ENCODE measurements around the gene PRELP. TPM values are rescaled to one million over a fixed set of nuclear protein-coding genes. Genes with fewer than 3 reads are reported as not detected.

The PRELP gene
- total RNA-seq, 1 experiment from 2014 or later, result not detected

- Histone ChIP-seq H3K27me3 (replicated peaks; ENCODE audit: control insufficient read depth, insufficient read depth, low read length) (no peaks in the 10 kb centered on the region), H3K4me3 (ENCODE audit: low read depth, low read length) (no peak overlapping the region), H3K4me1 (peaks cover 29% of the 10 kb centered on the region), H3K36me3 (ENCODE audit: control insufficient read depth, insufficient read depth, low read length) (no peaks in the 10 kb centered on the region), H3K9me3 (no peaks in the 10 kb centered on the region)
- POLR2A ChIA-PET, result interaction anchor here (0.6 to 1.0 kb wide), 2 partner anchors 10 to 1908 kb away, joined by 3 to 4 read pairs; no protein-coding TSS in a partner anchor
- TF ChIP-seq, protein P1, sequence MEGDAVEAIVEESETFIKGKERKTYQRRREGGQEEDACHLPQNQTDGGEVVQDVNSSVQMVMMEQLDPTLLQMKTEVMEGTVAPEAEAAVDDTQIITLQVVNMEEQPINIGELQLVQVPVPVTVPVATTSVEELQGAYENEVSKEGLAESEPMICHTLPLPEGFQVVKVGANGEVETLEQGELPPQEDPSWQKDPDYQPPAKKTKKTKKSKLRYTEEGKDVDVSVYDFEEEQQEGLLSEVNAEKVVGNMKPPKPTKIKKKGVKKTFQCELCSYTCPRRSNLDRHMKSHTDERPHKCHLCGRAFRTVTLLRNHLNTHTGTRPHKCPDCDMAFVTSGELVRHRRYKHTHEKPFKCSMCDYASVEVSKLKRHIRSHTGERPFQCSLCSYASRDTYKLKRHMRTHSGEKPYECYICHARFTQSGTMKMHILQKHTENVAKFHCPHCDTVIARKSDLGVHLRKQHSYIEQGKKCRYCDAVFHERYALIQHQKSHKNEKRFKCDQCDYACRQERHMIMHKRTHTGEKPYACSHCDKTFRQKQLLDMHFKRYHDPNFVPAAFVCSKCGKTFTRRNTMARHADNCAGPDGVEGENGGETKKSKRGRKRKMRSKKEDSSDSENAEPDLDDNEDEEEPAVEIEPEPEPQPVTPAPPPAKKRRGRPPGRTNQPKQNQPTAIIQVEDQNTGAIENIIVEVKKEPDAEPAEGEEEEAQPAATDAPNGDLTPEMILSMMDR (IDR thresholded peaks at IDR 0.05; ENCODE audit: insufficient read depth in 1 of 2, low read depth in 1 of 2, low read length in 1 of 2, severe bottlenecking in 1 of 2, unreplicated experiment in 1 of 2), result no peak
- no peak for DNase-seq
- Mint-ChIP-seq H3K27ac (ENCODE audit: unreplicated experiment) (peak overlapping the region; percentile 50), H3K9me3 (ENCODE audit: unreplicated experiment) (no peaks in the 10 kb centered on the region), H3K4me3 (ENCODE audit: unreplicated experiment) (no peak overlapping the region), H3K27me3 (ENCODE audit: insufficient read depth, unreplicated experiment) (no peaks in the 10 kb centered on the region), H3K36me3 (ENCODE audit: insufficient read depth, unreplicated experiment) (no peaks in the 10 kb centered on the region), H3K4me1 (ENCODE audit: low read depth, unreplicated experiment) (peaks cover 40% of the 10 kb centered on the region)
- CTCF ChIA-PET, result interaction anchor here (1.2 kb wide), 1 partner anchor 14 kb away, joined by 3 read pairs; no protein-coding TSS in a partner anchor
- BruUV-seq (replicated peaks), result no TSS peak
- intact Hi-C loops (cut with micrococcal nuclease; ENCODE audit: unreplicated experiment), result no loop called here
Observed at GRCh38 chr1:203518541-203518940, 42.9 kb downstream of the PRELP start.

DNA sequence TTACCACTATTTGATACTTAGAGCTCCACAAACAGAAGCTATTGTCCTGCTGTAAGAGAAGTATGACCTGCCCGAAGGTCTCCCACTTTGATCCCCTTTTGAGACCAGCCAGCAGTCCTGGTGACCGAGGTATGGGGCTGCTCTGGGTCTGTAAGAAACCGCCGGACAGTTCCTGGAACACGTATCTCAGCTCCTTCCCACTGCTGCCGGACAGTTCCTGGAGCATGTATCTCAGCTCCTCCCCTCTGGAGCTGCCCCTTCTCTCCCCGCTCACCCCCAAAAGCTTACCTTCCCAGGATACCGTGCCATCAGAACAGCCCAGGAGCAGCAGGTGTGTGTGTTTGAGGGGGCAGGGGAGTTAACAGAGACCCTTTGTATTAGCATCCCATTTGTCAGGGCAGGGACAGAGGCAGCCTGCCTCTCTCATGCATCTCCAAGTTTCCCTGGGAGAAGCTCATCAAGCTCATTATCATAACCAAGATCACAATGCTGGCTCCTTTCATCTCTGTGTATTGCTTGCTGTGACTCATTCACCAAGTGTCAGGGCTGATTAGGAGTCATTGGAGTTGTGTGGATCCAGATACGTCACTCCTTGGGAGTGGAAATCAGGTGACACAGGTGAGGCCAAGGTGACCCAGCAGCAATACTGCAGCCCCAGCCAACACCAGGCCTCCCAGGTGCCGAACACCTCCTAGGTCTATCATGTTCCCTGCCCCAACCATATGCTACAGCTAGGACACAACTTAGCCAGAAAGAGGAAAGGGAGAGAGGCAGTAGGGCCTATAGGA, 43.6 kb downstream of the PRELP start:
- ChIA-PET CTCF (interaction anchor here (1.2 kb wide), 1 partner anchor 15 kb away, joined by 3 read pairs; no protein-coding TSS in a partner anchor), POLR2A (interaction anchor here (1.0 kb wide), 1 partner anchor 10 kb away, joined by 4 read pairs; no protein-coding TSS in a partner anchor)
- intact Hi-C loops (cut with micrococcal nuclease; ENCODE audit: unreplicated experiment), result no loop called here
- no peak overlapping the region for H3K4me3 ChIP-seq (ENCODE audit: low read depth, low read length)
- no peaks in the 10 kb centered on the region for H3K9me3 ChIP-seq
- no peaks in the 10 kb centered on the region for H3K36me3 ChIP-seq (ENCODE audit: control insufficient read depth, insufficient read depth, low read length)
- Mint-ChIP-seq H3K9me3 (ENCODE audit: unreplicated experiment) (no peaks in the 10 kb centered on the region), H3K36me3 (ENCODE audit: insufficient read depth, unreplicated experiment) (no peaks in the 10 kb centered on the region), H3K4me3 (ENCODE audit: unreplicated experiment) (no peak overlapping the region), H3K27ac (ENCODE audit: unreplicated experiment) (peak overlapping the region; percentile 50), H3K27me3 (ENCODE audit: insufficient read depth, unreplicated experiment) (no peaks in the 10 kb centered on the region), H3K4me1 (ENCODE audit: low read depth, unreplicated experiment) (peaks cover 36% of the 10 kb centered on the region)
- no TSS peak for BruUV-seq (replicated peaks)
- peak; percentile 37 to 62 for DNase-seq
- TF ChIP-seq, protein P1 (IDR thresholded peaks at IDR 0.05; ENCODE audit: insufficient read depth in 1 of 2, low read depth in 1 of 2, low read length in 1 of 2, severe bottlenecking in 1 of 2, unreplicated experiment in 1 of 2), result no peak
- H3K27me3 ChIP-seq (replicated peaks; ENCODE audit: control insufficient read depth, insufficient read depth, low read length), result no peaks in the 10 kb centered on the region
- H3K4me1 ChIP-seq, result peaks cover 22% of the 10 kb centered on the region

DNA sequence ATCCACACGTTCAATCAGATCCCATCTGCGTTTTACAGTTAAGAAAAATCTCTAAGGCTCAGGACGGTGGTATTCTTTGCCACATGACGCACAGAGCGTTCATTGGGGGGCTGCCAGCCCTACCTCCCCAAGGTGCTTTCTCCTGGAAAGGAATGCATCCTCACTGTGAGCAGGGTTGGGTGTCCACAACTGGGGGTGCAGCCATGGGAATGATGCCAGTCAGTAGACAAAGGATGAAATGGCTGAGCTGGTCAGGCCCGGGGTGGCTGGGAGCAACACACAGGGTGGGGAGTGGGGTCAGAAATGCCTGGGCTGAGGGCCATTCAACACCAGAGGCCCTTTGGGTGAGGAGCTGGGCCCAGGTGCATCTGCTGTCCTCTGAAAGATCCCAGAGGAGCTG, 44.3 kb downstream of the PRELP start:
- Histone ChIP-seq H3K4me3 (ENCODE audit: low read depth, low read length) (no peak overlapping the region), H3K36me3 (ENCODE audit: control insufficient read depth, insufficient read depth, low read length) (no peaks in the 10 kb centered on the region), H3K9me3 (no peaks in the 10 kb centered on the region), H3K4me1 (peaks cover 19% of the 10 kb centered on the region), H3K27me3 (replicated peaks; ENCODE audit: control insufficient read depth, insufficient read depth, low read length) (no peaks in the 10 kb centered on the region)
- DNase-seq, result no peak
- TF ChIP-seq, protein P1 (IDR thresholded peaks at IDR 0.05; ENCODE audit: insufficient read depth in 1 of 2, low read depth in 1 of 2, low read length in 1 of 2, severe bottlenecking in 1 of 2, unreplicated experiment in 1 of 2), result no peak
- peaks cover 31% of the 10 kb centered on the region for H3K4me1 Mint-ChIP-seq (ENCODE audit: low read depth, unreplicated experiment)
- H3K4me3 Mint-ChIP-seq (ENCODE audit: unreplicated experiment), result no peak overlapping the region
- no peaks in the 10 kb centered on the region for H3K9me3 Mint-ChIP-seq (ENCODE audit: unreplicated experiment)
- H3K27ac Mint-ChIP-seq (ENCODE audit: unreplicated experiment), result peak overlapping the region; percentile 50
- no peaks in the 10 kb centered on the region for H3K27me3 Mint-ChIP-seq (ENCODE audit: insufficient read depth, unreplicated experiment)
- no peaks in the 10 kb centered on the region for H3K36me3 Mint-ChIP-seq (ENCODE audit: insufficient read depth, unreplicated experiment)
- ChIA-PET POLR2A (no interaction called here), CTCF (interaction anchor here (1.2 kb wide), 1 partner anchor 16 kb away, joined by 3 read pairs; no protein-coding TSS in a partner anchor)
- intact Hi-C loops (cut with micrococcal nuclease; ENCODE audit: unreplicated experiment), result no loop called here
- BruUV-seq (replicated peaks), result no TSS peak
